ENCODE measurements around the gene GMPR2.

DNA sequence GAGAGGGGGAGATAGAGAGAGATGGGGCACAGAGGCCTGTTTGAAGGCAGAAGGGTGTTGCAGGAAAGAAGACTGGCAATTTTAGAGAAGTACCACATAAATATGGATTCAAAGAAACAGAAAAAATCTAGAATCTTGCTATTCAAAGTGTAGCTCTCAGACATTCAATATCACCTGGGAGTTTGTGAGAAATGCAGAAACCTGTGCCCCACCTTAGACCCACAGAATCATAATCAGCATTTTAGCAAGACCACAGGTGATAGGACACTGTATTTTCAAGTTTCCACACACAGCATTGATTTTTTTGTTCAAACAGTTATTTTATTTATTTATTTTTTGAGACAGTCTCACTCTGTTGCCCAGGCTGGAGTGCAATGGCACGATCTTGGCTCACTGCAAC is 3.8 kb upstream of the GMPR2 start:
- TF ChIP-seq, protein P1, sequence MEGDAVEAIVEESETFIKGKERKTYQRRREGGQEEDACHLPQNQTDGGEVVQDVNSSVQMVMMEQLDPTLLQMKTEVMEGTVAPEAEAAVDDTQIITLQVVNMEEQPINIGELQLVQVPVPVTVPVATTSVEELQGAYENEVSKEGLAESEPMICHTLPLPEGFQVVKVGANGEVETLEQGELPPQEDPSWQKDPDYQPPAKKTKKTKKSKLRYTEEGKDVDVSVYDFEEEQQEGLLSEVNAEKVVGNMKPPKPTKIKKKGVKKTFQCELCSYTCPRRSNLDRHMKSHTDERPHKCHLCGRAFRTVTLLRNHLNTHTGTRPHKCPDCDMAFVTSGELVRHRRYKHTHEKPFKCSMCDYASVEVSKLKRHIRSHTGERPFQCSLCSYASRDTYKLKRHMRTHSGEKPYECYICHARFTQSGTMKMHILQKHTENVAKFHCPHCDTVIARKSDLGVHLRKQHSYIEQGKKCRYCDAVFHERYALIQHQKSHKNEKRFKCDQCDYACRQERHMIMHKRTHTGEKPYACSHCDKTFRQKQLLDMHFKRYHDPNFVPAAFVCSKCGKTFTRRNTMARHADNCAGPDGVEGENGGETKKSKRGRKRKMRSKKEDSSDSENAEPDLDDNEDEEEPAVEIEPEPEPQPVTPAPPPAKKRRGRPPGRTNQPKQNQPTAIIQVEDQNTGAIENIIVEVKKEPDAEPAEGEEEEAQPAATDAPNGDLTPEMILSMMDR (IDR thresholded peaks at IDR 0.05): no peak
- no peak for TF ChIP-seq EZH2 (IDR thresholded peaks at IDR 0.05)
